K562 (cell line): ENCODE data around the gene PAQR4. TPM values are rescaled to one million over a fixed set of nuclear protein-coding genes. Genes with fewer than 3 reads are reported as not detected.

Source experiments
- ATAC-seq: fragments of 200-7000 bp; cut with Tn5 transposase; 3 replicates; pipeline ENCODE4 v1.9.1; 2020; ENCODE audit warnings: moderate library complexity
- BruUV-seq: library from RNA; stranded (reverse); fragments of 400-500 nt; replicated peaks from 2 replicates; lab custom pipeline; 2021; lab: Mats Ljungman, UMichigan
- CTCF ChIA-PET: fragments of 300-600 bp; formaldehyde crosslinking; extraction: SDS; loops from one replicate; lab custom pipeline; 2021; ENCODE audit warnings: low intra/inter-chr PET ratio; lab: Yijun Ruan, JAX
- POLR2A ChIA-PET: fragments of 300-600, 350-650 bp; sonication (Branson Sonifier 250); formaldehyde crosslinking; extraction: SDS; loops from one replicate; lab custom pipeline; 2021; ENCODE audit warnings: antibody characterized with exemption, inconsistent platforms; lab: Yijun Ruan, JAX
- DNase-seq, 4 experiments: peaks; one replicate each; pipeline versions ENCODE4 v3.0.0 to v3.0.0-alpha.2; 2011 to 2018; ENCODE audit warnings: low spot score in 3 of 4, mixed read lengths in 3 of 4; ENCODE audit errors: extremely low read depth in 1 of 4
- FAIRE-seq: peaks from 2 replicates; lab custom pipeline; 2011; peaks lifted over from hg19 to GRCh38; lab: Jason Lieb, UNC
- H2AFZ ChIP-seq: 2 replicates; pipeline ENCODE4 v1.6.0; 2011; ENCODE audit warnings: low read depth, low read length, control low read depth, inconsistent platforms
- H3K27ac ChIP-seq: fragments of 200-600 bp; 3 replicates; pipeline ENCODE4 v1.8.0; 2011; ENCODE audit warnings: low read depth, mild to moderate bottlenecking, control low read depth, inconsistent platforms, low read length, moderate library complexity, mixed read lengths; ENCODE audit errors: extremely low read depth
- H3K27me3 ChIP-seq, 2 experiments: fragments of 300-600 bp in 1 of 2; 2 replicates in 1 of 2; 3 replicates in 1 of 2; pipeline versions ENCODE4 v1.6.0 to v1.8.0; 2011; ENCODE audit warnings: inconsistent platforms in 2 of 2, low read length in 2 of 2, mild to moderate bottlenecking in 1 of 2, mixed read lengths in 1 of 2, moderate library complexity in 1 of 2; ENCODE audit not compliant: control insufficient read depth in 2 of 2, insufficient read depth in 2 of 2
- H3K36me3 ChIP-seq: fragments of 300-600 bp; 3 replicates; pipeline ENCODE4 v1.8.0; 2011; ENCODE audit warnings: mild to moderate bottlenecking, low read length, inconsistent platforms; ENCODE audit not compliant: control insufficient read depth, insufficient read depth
- H3K4me1 ChIP-seq, 2 experiments: fragments of 200-600 bp in 1 of 2; replicated peaks in 1 of 2; 2 replicates in 1 of 2; 3 replicates in 1 of 2; pipeline versions ENCODE4 v1.5.1 to v1.8.0; 2011; ENCODE audit warnings: inconsistent platforms in 2 of 2, low read length in 2 of 2, mild to moderate bottlenecking in 1 of 2, mixed read lengths in 1 of 2, moderate library complexity in 1 of 2; ENCODE audit not compliant: control insufficient read depth in 2 of 2, insufficient read depth in 2 of 2
- H3K4me2 ChIP-seq: 2 replicates; pipeline ENCODE4 v1.6.1; 2011; ENCODE audit warnings: low read length, control low read depth, inconsistent platforms, mixed read lengths; ENCODE audit not compliant: insufficient read depth
- H3K4me3 ChIP-seq: fragments of 200-600 bp; sonication (generic), shearing (Covaris generic); 2 replicates; pipeline ENCODE4 v1.5.1; 2016; ENCODE audit warnings: control low read depth, inconsistent platforms
- H3K79me2 ChIP-seq: fragments of 200-600 bp; 3 replicates; pipeline ENCODE4 v1.8.0; 2011; ENCODE audit warnings: low read length, inconsistent platforms; ENCODE audit not compliant: control insufficient read depth, insufficient read depth
- H3K9ac ChIP-seq, 2 experiments: 2 replicates each; pipeline versions ENCODE4 v1.6.0 to v1.6.1; 2011; ENCODE audit warnings: low read depth in 2 of 2, low read length in 2 of 2, control low read depth in 1 of 2, inconsistent platforms in 1 of 2, mild to moderate bottlenecking in 1 of 2, mixed read lengths in 1 of 2; ENCODE audit not compliant: insufficient read depth in 1 of 2
- H3K9me1 ChIP-seq: one replicate; pipeline ENCODE4 v1.6.0; 2011; ENCODE audit warnings: inconsistent platforms, mild to moderate bottlenecking, low read length, moderate library complexity; ENCODE audit not compliant: control insufficient read depth, insufficient read depth
- H3K9me3 ChIP-seq: replicated peaks from 2 replicates; pipeline ENCODE4 v1.5.1; 2011; ENCODE audit warnings: low read depth, low read length, inconsistent platforms; ENCODE audit not compliant: control insufficient read depth, insufficient read depth
- H4K20me1 ChIP-seq: replicated peaks from 2 replicates; pipeline ENCODE4 v1.6.1; 2011; ENCODE audit warnings: low read length, inconsistent platforms, mixed read lengths; ENCODE audit not compliant: control insufficient read depth, insufficient read depth
- BRF1 ChIP-seq: IDR thresholded peaks from 3 replicates; pipeline ENCODE4 v1.6.1; 2011; ENCODE audit warnings: borderline replicate concordance, mild to moderate bottlenecking; ENCODE audit not compliant: insufficient read length; ENCODE audit errors: extremely low read depth
- HMBOX1 ChIP-seq: sonication (generic); IDR thresholded peaks from 2 replicates; pipeline ENCODE4 v1.6.1; 2016
- KAT2B ChIP-seq: IDR thresholded peaks from one replicate; pipeline ENCODE4 v1.6.1; 2012; ENCODE audit warnings: low read depth, mild to moderate bottlenecking, control low read depth, inconsistent platforms, low read length, moderate library complexity
- MIER1 ChIP-seq: fragments of 450-650 bp; IDR thresholded peaks from 2 replicates; pipeline ENCODE4 v1.6.1; 2016; ENCODE audit warnings: antibody characterized with exemption, mild to moderate bottlenecking, low read depth
- NCOA6 ChIP-seq: fragments of 450-650 bp; IDR thresholded peaks from 2 replicates; pipeline ENCODE4 v1.6.1; 2017; ENCODE audit warnings: mild to moderate bottlenecking
- SPI1 ChIP-seq: IDR thresholded peaks from 2 replicates; pipeline ENCODE4 v1.6.1; 2011; ENCODE audit warnings: low read depth, low read length, control low read depth, borderline replicate concordance
- TEAD4 ChIP-seq, 2 experiments: sonication (generic) in 1 of 2; formaldehyde crosslinking in 1 of 2; IDR thresholded peaks; 2 replicates each; pipeline versions ENCODE4 v1.6.1 to v1.8.0; 2012 to 2022; ENCODE audit warnings: borderline replicate concordance in 1 of 2, inconsistent platforms in 1 of 2, low read length in 1 of 2, mild to moderate bottlenecking in 1 of 2, missing genetic modification reagents in 1 of 2
- ZNF124 ChIP-seq: sonication (generic); formaldehyde crosslinking; IDR thresholded peaks from 2 replicates; pipeline ENCODE4 v1.8.1; 2022; ENCODE audit warnings: missing genetic modification reagents
- ZNF830 ChIP-seq: fragments of 250-450 bp; sonication (Bioruptor Pico); IDR thresholded peaks from 2 replicates; pipeline ENCODE4 v1.5.0; 2021; ENCODE audit warnings: mild to moderate bottlenecking
- WGBS: fragments of 100-300 bp; shearing (Covaris generic); methylation state at CpG from one replicate; pipeline ENCODE4 v1.1.6; 2016; ENCODE audit warnings: low coverage, mixed read lengths; ENCODE audit not compliant: insufficient coverage; ENCODE audit errors: missing lambda C conversion rate; 5-methylcytosine and 5-hydroxymethylcytosine counted together
- in situ Hi-C: fragments of 300-500 bp; cut with MboI; formaldehyde crosslinking; loops from 4 replicates; pipeline ENCODE4 v1.15.0; 2018; ENCODE audit warnings: inconsistent platforms, mixed read lengths
- intact Hi-C: fragments of 100-400 bp; cut with micrococcal nuclease; formaldehyde crosslinking; loops from 2 replicates; pipeline ENCODE4 v1.14.2; 2022
- polyA plus RNA-seq, 8 experiments: library from polyadenylated mRNA; depleted of rRNA in 4 of 8; stranded (reverse) in 5 of 8; unstranded in 3 of 8; fragments of >200 nt; fragmentation: Nextera tagmentation in 2 of 8; fragmentation: Illumina TruSeq in 1 of 8; extraction: Ambion mirVana in 2 of 8; extraction: Trizol in 1 of 8; gene quantifications; 2 replicates each; pipeline versions ENCODE4 v1.2.1 to v1.2.3, GENCODE V29; 2011 to 2014; ENCODE audit warnings: inconsistent platforms in 1 of 8, missing spikeins in 1 of 8
- total RNA-seq, 7 experiments: library from RNA; depleted of rRNA in 6 of 7; stranded (reverse); fragments of >200 nt in 6 of 7; fragmentation: Illumina TruSeq in 2 of 7; extraction: Trizol in 2 of 7; gene quantifications; 2 replicates each; pipeline versions ENCODE4 v1.2.1 to v1.2.3, GENCODE V29; 2011 to 2021; ENCODE audit warnings: low replicate concordance in 1 of 7

The PAQR4 gene
- total and polyA plus RNA-seq, 9 of the 15 experiments (the other 6 are each of a cell fraction or from before 2014, with no cell fraction given), result 0.62 to 40.4 (median 19.5) TPM

GRCh38 chr16:2942045-2942444, 27.1 kb upstream of the PAQR4 start:
- BruUV-seq, result no TSS peak
- H2AFZ ChIP-seq, result no peak overlapping the region
- no peak overlapping the region for H3K27ac ChIP-seq
- ChIA-PET POLR2A (interaction anchor here (0.6 kb wide), 1 partner anchor 14 kb away, joined by 3 read pairs; no protein-coding TSS in a partner anchor), CTCF (no interaction called here)
- in situ Hi-C loops (no loop called here), intact Hi-C loops (no loop called here)
- no peak overlapping the region for H3K9ac ChIP-seq
- TF ChIP-seq ZNF124 (CRISPR knock-in tag) (no peak), NCOA6 (no peak), SPI1 (no peak), TEAD4 (IDR thresholded peaks at IDR 0.05; ENCODE audit: low read length) (no peak), TEAD4 (CRISPR knock-in tag; IDR thresholded peaks at IDR 0.05; ENCODE audit: borderline replicate concordance) (no peak), BRF1 (no peak), ZNF830 (no peak), MIER1 (no peak), KAT2B (no peak), HMBOX1 (no peak)
- ATAC-seq (no peak), DNase-seq (no peak), FAIRE-seq (no peak)
- WGBS, result 87% methylated on average over 4 of the region's 4 CpGs
- no peak overlapping the region for H3K4me3 ChIP-seq
- H3K4me1 ChIP-seq, result peaks cover 0 to under 1% of the 10 kb centered on the region in 2 experiments; a peak in 2 of 5 replicates
- no peaks in the 10 kb centered on the region for H3K9me3 ChIP-seq
- H3K4me2 ChIP-seq, result no peak overlapping the region
- H3K79me2 ChIP-seq, result no peaks in the 10 kb centered on the region
- no peaks in the 10 kb centered on the region for H3K9me1 ChIP-seq
- no peaks in the 10 kb centered on the region for H3K27me3 ChIP-seq
- peaks cover 43% of the 10 kb centered on the region; the same call in 2 of the 3 replicates for H3K36me3 ChIP-seq
- no peaks in the 10 kb centered on the region for H4K20me1 ChIP-seq
